Fibroblast of skin of back (primary cell): ENCODE measurements around the gene STYK1. TPM values are rescaled to one million over a fixed set of nuclear protein-coding genes. Genes with fewer than 3 reads are reported as not detected.

Experiments used
- DNase-seq: peaks from one replicate; pipeline ENCODE4 v3.0.0-alpha.2; 2013
- polyA plus RNA-seq, 2 experiments: library from polyadenylated mRNA; unstranded; fragments of 120-200 nt; gene quantifications; one replicate each; pipeline ENCODE4 v1.2.1, GENCODE V29; 2013; ENCODE audit not compliant: insufficient read length in 2 of 2

Gene STYK1
- 0.44 TPM for polyA plus RNA-seq (2013, experiment 1 of 2; ENCODE audit: insufficient read length)
- 0.55 TPM for polyA plus RNA-seq (2013, experiment 2 of 2; ENCODE audit: insufficient read length)

DNA sequence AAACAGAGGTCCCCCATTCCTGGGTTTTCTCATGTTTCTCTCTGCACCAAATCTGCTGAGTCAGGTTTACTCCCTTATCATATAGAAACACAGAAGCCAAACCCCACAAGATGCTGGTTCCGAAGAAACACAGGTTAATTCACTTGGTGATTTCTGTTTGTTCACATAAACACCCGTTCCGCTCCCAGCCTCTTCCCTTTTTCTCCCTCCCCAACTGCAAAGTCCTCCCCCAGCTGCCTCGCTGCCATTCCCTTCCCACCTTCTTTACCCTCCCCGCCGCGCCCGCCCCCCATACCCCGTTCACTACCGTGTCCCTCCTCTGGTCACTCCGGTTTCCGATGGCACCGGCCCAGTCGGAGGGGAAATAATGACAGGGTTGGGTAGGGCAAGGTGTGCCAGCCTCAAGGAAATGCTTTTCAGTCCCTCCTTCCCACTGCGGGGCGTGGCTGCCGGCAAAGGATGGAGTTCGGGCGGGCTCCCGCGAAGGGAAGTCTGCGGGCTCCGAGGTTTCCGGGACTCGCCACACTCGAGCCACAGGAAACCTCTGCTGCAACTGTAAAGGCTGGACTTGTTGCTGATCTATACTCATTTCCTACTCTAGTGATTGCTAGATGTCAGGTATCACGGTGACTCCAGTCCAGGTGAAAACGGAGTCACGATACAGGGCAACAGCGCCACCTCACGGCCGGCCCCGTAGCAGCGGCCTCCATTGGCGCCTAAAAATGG is at the start of gene STYK1:
Gene STYK1, minus strand, starts transcription at position 394 of the 726 bp plus-strand sequence. CDS start 39,434 bp downstream, outside the sequence.
- DNase-seq, result peak; percentile 33

GRCh38 chr12:10722905-10723746 is 49.3 kb upstream of the STYK1 start, which contains the start of gene YBX3:
TSS of gene YBX3 (minus strand) at chr12:10723323. CDS start at chr12:10723111, 212 bp downstream.
- peak; percentile 84 for DNase-seq

DNA sequence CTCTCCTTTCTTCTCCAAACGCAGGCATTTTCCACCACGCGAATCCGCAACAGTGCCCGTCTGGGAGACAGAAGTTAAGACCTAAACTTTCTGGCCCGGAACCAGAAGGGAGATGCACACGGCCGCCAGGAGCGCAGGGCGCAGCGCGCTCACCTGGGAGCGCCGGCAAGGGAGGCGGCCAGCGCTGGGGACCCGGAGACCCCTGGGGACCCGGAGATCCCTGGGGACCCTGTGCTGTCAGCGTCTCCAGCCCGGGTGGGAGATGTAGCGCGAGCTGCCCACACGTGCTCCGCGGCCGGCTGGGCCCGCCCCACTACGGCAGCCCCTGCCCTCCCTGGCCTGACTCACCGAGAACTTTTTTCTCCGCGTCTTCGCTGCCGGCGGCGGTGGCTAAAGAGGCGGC is 48.7 kb upstream of the STYK1 start:
- DNase-seq, result peak; percentile 65

- peak; percentile 91 for DNase-seq
Measured at GRCh38 chr12:10721651-10722501, 48.0 kb upstream of the STYK1 start.

DNA sequence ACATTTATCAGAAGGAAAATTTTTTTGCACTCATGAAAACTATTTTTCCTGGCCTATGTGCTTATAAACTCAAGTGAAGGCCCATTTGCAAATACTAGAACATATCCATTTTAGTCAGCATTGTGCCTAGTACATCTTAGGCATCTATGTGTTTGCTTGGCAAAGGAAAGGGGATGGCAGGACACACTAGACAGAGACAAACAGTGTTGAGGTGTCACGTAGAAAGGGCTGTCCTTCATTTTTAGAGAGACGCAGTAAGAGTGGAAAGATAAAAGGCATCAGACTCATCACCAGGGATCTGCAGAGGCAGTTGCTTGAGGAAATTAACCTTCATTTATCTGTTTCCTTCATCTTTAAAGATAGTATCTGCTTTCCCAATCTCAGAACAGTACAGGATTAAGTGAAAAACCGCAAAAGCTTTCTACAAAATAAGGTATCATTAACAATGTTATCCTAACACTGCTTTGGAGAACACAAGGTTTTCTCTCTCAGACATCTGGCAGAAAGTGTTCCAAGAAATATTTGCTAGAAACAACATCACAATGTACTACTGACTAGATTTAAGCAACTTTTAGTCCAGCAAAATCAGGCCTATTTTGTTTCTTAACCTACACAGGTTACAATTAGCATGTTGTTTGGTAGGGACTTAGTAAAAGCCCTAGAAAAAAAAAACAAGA is 47.3 kb upstream of the STYK1 start:
- DNase-seq, result no peak

DNA sequence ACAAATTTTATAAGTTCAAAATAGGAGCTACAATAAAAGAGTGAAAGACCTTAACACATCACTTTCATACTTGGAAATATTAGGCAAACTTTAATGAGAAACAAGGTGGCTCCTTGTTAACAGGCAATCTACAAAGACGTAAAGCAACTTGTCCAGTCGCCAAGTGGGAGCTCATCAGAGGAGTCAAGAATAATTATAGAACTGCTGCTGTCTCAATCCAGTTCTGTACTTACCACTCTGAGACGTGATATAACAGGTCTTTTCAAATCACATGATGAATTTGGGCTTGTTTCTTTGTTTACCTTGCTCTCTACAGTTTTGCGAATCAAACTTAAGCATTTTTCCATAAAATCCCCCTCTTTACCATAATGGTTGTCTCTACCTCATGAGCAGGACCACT is 45.6 kb upstream of the STYK1 start:
- DNase-seq, result no peak

- peak; percentile 43 for DNase-seq
Measured at GRCh38 chr12:10718279-10718821, 44.5 kb upstream of the STYK1 start.

DNA sequence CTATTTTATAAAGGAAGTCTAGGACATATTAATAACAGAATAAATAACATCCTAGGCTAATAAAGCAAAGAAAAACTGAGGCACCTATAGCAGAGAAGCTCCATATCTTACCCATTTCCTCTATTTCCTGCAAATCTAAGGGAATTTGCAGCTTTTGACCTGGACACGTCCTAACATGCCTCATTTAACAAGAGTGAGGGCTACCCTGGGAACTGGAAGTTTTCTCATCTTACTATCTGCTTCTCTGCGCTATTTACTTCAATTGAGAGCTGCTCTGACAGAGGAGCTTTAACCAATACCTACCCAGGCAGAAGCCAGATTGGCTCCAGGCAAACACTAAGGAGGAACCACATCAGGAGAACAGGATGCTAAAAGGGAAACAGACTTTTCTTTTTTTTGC is 43.6 kb upstream of the STYK1 start:
- DNase-seq, result peak; percentile 5

- peak; percentile 90 for DNase-seq
Measured at GRCh38 chr12:10716704-10717315, 43.0 kb upstream of the STYK1 start.

- no peak for DNase-seq
Measured at GRCh38 chr12:10716277-10716676, 42.4 kb upstream of the STYK1 start.

- DNase-seq, result no peak
Measured at GRCh38 chr12:10715491-10715890, 41.6 kb upstream of the STYK1 start.

GRCh38 chr12:10709808-10710207 is 36.0 kb upstream of the STYK1 start:
- no peak for DNase-seq

GRCh38 chr12:10708862-10709261 is 35.0 kb upstream of the STYK1 start:
- no peak for DNase-seq

- DNase-seq, result peak; percentile 6
Measured at GRCh38 chr12:10705655-10706054, 31.8 kb upstream of the STYK1 start.

GRCh38 chr12:10701843-10702242 is 28.0 kb upstream of the STYK1 start:
- no peak for DNase-seq

GRCh38 chr12:10701131-10701681 is 27.4 kb upstream of the STYK1 start:
- no peak for DNase-seq

DNA sequence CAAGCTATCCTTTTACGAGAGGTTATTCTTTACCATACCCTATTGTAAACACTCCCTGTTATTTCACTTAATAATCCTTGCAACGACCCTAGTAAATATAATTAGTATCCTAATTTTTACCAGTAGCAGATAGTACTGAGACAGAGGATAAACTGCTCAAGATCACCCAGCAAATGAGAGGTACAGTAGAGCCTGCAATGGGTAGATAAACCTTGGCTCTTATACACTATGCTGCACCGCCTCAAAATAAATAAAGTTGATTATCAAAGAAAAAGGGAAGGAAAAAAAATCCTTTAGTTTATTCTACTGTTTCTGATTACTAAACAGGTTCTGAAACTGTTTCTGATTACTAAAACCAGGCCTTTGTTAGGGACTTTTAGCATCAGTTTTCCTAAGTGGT is 26.7 kb upstream of the STYK1 start:
- DNase-seq, result no peak

DNA sequence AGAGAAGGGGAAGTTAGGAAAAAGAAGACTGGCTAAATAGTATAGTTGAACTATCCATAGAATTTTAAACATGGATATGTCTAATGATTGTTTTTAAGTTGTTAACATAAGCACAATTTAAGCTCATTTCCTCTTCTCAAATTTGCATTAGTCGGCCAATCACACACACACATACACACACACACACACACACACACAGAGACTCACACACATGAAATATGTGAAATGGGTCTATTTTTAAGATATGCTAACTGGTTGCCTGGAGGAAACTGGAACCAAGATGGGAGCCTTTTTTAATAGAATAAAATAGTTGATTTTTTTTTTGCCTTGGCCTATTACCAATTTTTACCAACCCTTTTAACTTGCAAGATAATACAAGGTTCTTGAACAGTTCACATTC is 24.0 kb upstream of the STYK1 start:
- no peak for DNase-seq

- DNase-seq, result no peak
Measured at GRCh38 chr12:10697156-10697555, 23.3 kb upstream of the STYK1 start.

DNA sequence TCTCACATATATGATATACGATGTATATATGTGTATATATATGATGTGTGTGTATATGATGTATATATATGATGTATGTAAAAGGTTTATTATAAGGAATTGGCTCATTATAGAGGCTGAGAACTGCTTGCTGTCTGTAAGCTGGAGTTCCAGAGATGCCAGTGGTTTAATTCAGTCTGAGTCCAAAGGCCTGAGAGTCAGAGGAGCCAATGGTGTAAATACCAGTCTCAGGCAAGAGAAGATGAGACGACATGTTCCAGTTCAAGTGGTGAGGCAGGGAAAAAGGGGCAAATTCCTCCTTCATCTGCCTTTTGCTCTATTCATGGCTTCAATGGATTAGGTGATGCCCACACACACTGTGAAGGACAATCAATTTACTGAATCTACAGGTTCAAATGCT is 17.1 kb upstream of the STYK1 start:
- DNase-seq, result peak; percentile 6

- DNase-seq, result no peak
Measured at GRCh38 chr12:10689146-10689545, 15.3 kb upstream of the STYK1 start.
